Measurements from ENCODE around the gene AKR7A3.
"Not testable (repeated sequence)": the region's sequence is repeated elsewhere in the genome, so short reads cannot be mapped to it uniquely, and the experiment has no call there.

- TF ChIP-seq POLR2A (IDR thresholded peaks at IDR 0.05), result not testable (repeated sequence)
- TF ChIP-seq, protein P1, sequence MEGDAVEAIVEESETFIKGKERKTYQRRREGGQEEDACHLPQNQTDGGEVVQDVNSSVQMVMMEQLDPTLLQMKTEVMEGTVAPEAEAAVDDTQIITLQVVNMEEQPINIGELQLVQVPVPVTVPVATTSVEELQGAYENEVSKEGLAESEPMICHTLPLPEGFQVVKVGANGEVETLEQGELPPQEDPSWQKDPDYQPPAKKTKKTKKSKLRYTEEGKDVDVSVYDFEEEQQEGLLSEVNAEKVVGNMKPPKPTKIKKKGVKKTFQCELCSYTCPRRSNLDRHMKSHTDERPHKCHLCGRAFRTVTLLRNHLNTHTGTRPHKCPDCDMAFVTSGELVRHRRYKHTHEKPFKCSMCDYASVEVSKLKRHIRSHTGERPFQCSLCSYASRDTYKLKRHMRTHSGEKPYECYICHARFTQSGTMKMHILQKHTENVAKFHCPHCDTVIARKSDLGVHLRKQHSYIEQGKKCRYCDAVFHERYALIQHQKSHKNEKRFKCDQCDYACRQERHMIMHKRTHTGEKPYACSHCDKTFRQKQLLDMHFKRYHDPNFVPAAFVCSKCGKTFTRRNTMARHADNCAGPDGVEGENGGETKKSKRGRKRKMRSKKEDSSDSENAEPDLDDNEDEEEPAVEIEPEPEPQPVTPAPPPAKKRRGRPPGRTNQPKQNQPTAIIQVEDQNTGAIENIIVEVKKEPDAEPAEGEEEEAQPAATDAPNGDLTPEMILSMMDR (IDR thresholded peaks at IDR 0.05), result not testable (repeated sequence)
Observed at GRCh38 chr1:19285366-19285765, 3.2 kb downstream of the AKR7A3 start.
